Measurements from ENCODE around the gene LRRC4C. TPM values are rescaled to one million over a fixed set of nuclear protein-coding genes. Genes with fewer than 3 reads are reported as not detected.

LRRC4C gene
- total RNA-seq, 3 donors from 2014 or later (not counting 1 experiment from before 2014, with no cell fraction given) = not detected

GRCh38 chr11:40246983-40247382 lies 1212.5 kb downstream of the LRRC4C start:
- H3K27ac Mint-ChIP-seq = no peak overlapping the region
- peaks cover 6% of the 10 kb centered on the region for H3K9me3 ChIP-seq (ENCODE audit: control insufficient read depth, insufficient read depth, low read length)
- no peak for ATAC-seq
- WGBS (ENCODE audit: insufficient coverage) = 58% methylated on average over 2 of the region's 2 CpGs
- no peak overlapping the region for H3K4me3 Mint-ChIP-seq
- H3K36me3 ChIP-seq (ENCODE audit: control insufficient read depth, insufficient read depth, low read length) = no peaks in the 10 kb centered on the region
- H3K9me3 Mint-ChIP-seq = peaks cover 0 to 4% of the 10 kb centered on the region in 2 donors
- TF ChIP-seq CTCF (IDR thresholded peaks at IDR 0.05) = no peak
- H3K27me3 Mint-ChIP-seq (ENCODE audit: low read depth in 2 of 2) = no peaks in the 10 kb centered on the region
- peaks cover 7% of the 10 kb centered on the region for H3K36me3 Mint-ChIP-seq
- H3K4me3 ChIP-seq (ENCODE audit: low read length) = no peak overlapping the region
- H3K4me1 Mint-ChIP-seq = no peaks in the 10 kb centered on the region
- H3K27ac ChIP-seq (ENCODE audit: low read length) = no peak overlapping the region
- DNase-seq = no peak
- no peaks in the 10 kb centered on the region for H3K4me1 ChIP-seq (ENCODE audit: control insufficient read depth, insufficient read depth, low read length)
- intact Hi-C loops (cut with micrococcal nuclease) = no loop called here
- no peaks in the 10 kb centered on the region for H3K27me3 ChIP-seq (ENCODE audit: control insufficient read depth, insufficient read depth, low read length)

- Mint-ChIP-seq H3K4me3 (no peak overlapping the region), H3K4me1 (no peaks in the 10 kb centered on the region), H3K27ac (no peak overlapping the region), H3K27me3 (ENCODE audit: low read depth in 2 of 2) (no peaks in the 10 kb centered on the region), H3K9me3 (peaks cover 8 to 11% of the 10 kb centered on the region in 2 donors), H3K36me3 (no peaks in the 10 kb centered on the region)
- DNase-seq (no peak), ATAC-seq (no peak)
- no peak for TF ChIP-seq CTCF (IDR thresholded peaks at IDR 0.05)
- no peaks in the 10 kb centered on the region for H3K27me3 ChIP-seq (ENCODE audit: control insufficient read depth, insufficient read depth, low read length)
- H3K9me3 ChIP-seq (ENCODE audit: control insufficient read depth, insufficient read depth, low read length) = no peaks in the 10 kb centered on the region
- no peaks in the 10 kb centered on the region for H3K4me1 ChIP-seq (ENCODE audit: control insufficient read depth, insufficient read depth, low read length)
- H3K4me3 ChIP-seq (ENCODE audit: low read length) = no peak overlapping the region
- intact Hi-C loops (cut with micrococcal nuclease) = no loop called here
- no peaks in the 10 kb centered on the region for H3K36me3 ChIP-seq (ENCODE audit: control insufficient read depth, insufficient read depth, low read length)
- no peak overlapping the region for H3K27ac ChIP-seq (ENCODE audit: low read length)
Observed at GRCh38 chr11:40241524-40242051, 1217.9 kb downstream of the LRRC4C start.

GRCh38 chr11:40240284-40240683 lies 1219.2 kb downstream of the LRRC4C start:
- 91% methylated on average over 2 of the region's 2 CpGs for WGBS (ENCODE audit: insufficient coverage)
- Histone ChIP-seq H3K27ac (ENCODE audit: low read length) (no peak overlapping the region), H3K36me3 (ENCODE audit: control insufficient read depth, insufficient read depth, low read length) (no peaks in the 10 kb centered on the region), H3K4me1 (ENCODE audit: control insufficient read depth, insufficient read depth, low read length) (no peaks in the 10 kb centered on the region), H3K4me3 (ENCODE audit: low read length) (no peak overlapping the region), H3K27me3 (ENCODE audit: control insufficient read depth, insufficient read depth, low read length) (no peaks in the 10 kb centered on the region), H3K9me3 (ENCODE audit: control insufficient read depth, insufficient read depth, low read length) (no peaks in the 10 kb centered on the region)
- TF ChIP-seq CTCF (IDR thresholded peaks at IDR 0.05) = no peak
- no peak for DNase-seq
- Mint-ChIP-seq H3K9me3 (peaks cover 8 to 11% of the 10 kb centered on the region in 2 donors), H3K4me1 (no peaks in the 10 kb centered on the region), H3K27ac (no peak overlapping the region), H3K36me3 (no peaks in the 10 kb centered on the region), H3K27me3 (ENCODE audit: low read depth in 2 of 2) (no peaks in the 10 kb centered on the region), H3K4me3 (no peak overlapping the region)
- no peak for ATAC-seq
- intact Hi-C loops (cut with micrococcal nuclease) = no loop called here

- Mint-ChIP-seq H3K9me3 (peaks cover 13 to 15% of the 10 kb centered on the region in 2 donors), H3K4me1 (no peaks in the 10 kb centered on the region)
- DNase-seq = no peak
Observed at GRCh38 chr11:40236526-40236925, 1222.9 kb downstream of the LRRC4C start.

More at GRCh38 chr11:40236526-40236925, 1222.9 kb downstream of the LRRC4C start:
- H3K36me3 Mint-ChIP-seq = no peaks in the 10 kb centered on the region
- no peak overlapping the region for H3K27ac ChIP-seq (ENCODE audit: low read length)
- H3K36me3 ChIP-seq (ENCODE audit: control insufficient read depth, insufficient read depth, low read length) = no peaks in the 10 kb centered on the region
- no peaks in the 10 kb centered on the region for H3K27me3 Mint-ChIP-seq (ENCODE audit: low read depth in 2 of 2)
- H3K9me3 ChIP-seq (ENCODE audit: control insufficient read depth, insufficient read depth, low read length) = no peaks in the 10 kb centered on the region
- H3K4me3 ChIP-seq (ENCODE audit: low read length) = no peak overlapping the region
- 79% methylated on average over 3 of the region's 3 CpGs for WGBS (ENCODE audit: insufficient coverage)
- no peak overlapping the region for H3K4me3 Mint-ChIP-seq
- intact Hi-C loops (cut with micrococcal nuclease) = no loop called here
- no peak overlapping the region for H3K27ac Mint-ChIP-seq
- TF ChIP-seq CTCF (IDR thresholded peaks at IDR 0.05) = no peak
- no peaks in the 10 kb centered on the region for H3K27me3 ChIP-seq (ENCODE audit: control insufficient read depth, insufficient read depth, low read length)
- no peak for ATAC-seq
- no peaks in the 10 kb centered on the region for H3K4me1 ChIP-seq (ENCODE audit: control insufficient read depth, insufficient read depth, low read length)

All from natural killer cell (primary cell).